ENCODE measurements around the gene B4GALT6.

DNA sequence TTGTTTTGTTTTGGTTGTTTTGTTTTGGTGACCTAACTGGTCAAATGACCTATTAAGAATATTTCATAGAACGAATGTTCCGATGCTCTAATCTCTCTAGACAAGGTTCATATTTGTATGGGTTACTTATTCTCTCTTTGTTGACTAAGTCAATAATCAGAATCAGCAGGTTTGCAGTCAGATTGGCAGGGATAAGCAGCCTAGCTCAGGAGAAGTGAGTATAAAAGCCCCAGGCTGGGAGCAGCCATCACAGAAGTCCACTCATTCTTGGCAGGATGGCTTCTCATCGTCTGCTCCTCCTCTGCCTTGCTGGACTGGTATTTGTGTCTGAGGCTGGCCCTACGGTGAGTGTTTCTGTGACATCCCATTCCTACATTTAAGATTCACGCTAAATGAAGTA lies 92.8 kb downstream of the B4GALT6 start, which contains the start of gene TTR:
- TF ChIP-seq JUND (IDR thresholded peaks at IDR 0.05; ENCODE audit: low read length) (no peak), KDM1A (IDR thresholded peaks at IDR 0.05; ENCODE audit: borderline replicate concordance, low read length) (no peak), EGR1 (IDR thresholded peaks at IDR 0.05; ENCODE audit: borderline replicate concordance, low read depth, low read length) (no peak), SIN3A (conservative IDR thresholded peaks at IDR 0.05 in 1 of 2, IDR thresholded peaks at IDR 0.05 in 1 of 2; ENCODE audit: low read depth in 1 of 2, low read length in 2 of 2) (no peak), RFX5 (IDR thresholded peaks at IDR 0.05; ENCODE audit: borderline replicate concordance, low read depth, low read length) (no peak), CHD2 (IDR thresholded peaks at IDR 0.05; ENCODE audit: low read length) (no peak), EP300 (IDR thresholded peaks at IDR 0.05; ENCODE audit: borderline replicate concordance in 1 of 2, low read depth in 2 of 2, low read length in 2 of 2) (no peak), YY1 (IDR thresholded peaks at IDR 0.05; ENCODE audit: low read depth, low read length) (no peak)
- TF ChIP-seq, protein P1, sequence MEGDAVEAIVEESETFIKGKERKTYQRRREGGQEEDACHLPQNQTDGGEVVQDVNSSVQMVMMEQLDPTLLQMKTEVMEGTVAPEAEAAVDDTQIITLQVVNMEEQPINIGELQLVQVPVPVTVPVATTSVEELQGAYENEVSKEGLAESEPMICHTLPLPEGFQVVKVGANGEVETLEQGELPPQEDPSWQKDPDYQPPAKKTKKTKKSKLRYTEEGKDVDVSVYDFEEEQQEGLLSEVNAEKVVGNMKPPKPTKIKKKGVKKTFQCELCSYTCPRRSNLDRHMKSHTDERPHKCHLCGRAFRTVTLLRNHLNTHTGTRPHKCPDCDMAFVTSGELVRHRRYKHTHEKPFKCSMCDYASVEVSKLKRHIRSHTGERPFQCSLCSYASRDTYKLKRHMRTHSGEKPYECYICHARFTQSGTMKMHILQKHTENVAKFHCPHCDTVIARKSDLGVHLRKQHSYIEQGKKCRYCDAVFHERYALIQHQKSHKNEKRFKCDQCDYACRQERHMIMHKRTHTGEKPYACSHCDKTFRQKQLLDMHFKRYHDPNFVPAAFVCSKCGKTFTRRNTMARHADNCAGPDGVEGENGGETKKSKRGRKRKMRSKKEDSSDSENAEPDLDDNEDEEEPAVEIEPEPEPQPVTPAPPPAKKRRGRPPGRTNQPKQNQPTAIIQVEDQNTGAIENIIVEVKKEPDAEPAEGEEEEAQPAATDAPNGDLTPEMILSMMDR (IDR thresholded peaks at IDR 0.05; ENCODE audit: control extremely low read depth in 1 of 3, insufficient read depth in 1 of 3, low read depth in 1 of 3, low read length in 3 of 3) = no peak
- TF ChIP-seq, protein P2, sequence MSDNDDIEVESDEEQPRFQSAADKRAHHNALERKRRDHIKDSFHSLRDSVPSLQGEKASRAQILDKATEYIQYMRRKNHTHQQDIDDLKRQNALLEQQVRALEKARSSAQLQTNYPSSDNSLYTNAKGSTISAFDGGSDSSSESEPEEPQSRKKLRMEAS (IDR thresholded peaks at IDR 0.05) = no peak

Measured in H1 (cell line).